ENCODE results near the gene DGKH.

- no peak for TF ChIP-seq POLR2A (IDR thresholded peaks at IDR 0.05)
- TF ChIP-seq CTCF (IDR thresholded peaks at IDR 0.05), result no peak
These were observed 230.6 kb downstream of the DGKH start for GRCh38 chr13:42279080-42279479.
